H1 (cell line): ENCODE measurements around the gene CPPED1. TPM values are rescaled to one million over a fixed set of nuclear protein-coding genes. Genes with fewer than 3 reads are reported as not detected.

Experiments
- CTCF ChIA-PET: fragments of 300-600 bp; sonication (Branson Sonifier 250); formaldehyde crosslinking; loops from one replicate; lab custom pipeline; 2021; ENCODE audit not compliant: partially characterized antibody; lab: Charles Lee
- POLR2A ChIA-PET: fragments of 300-600 bp; sonication (Branson Sonifier 250); formaldehyde crosslinking; loops from one replicate; lab custom pipeline; 2021; ENCODE audit warnings: inconsistent platforms; ENCODE audit not compliant: partially characterized antibody; lab: Charles Lee
- DNase-seq, 2 experiments: peaks; one replicate each; pipeline versions ENCODE4 v3.0.0 to v3.0.0-alpha.2; 2010 to 2022; ENCODE audit warnings: low spot score in 2 of 2, low read depth in 1 of 2, mixed read lengths in 1 of 2
- FAIRE-seq: peaks from 2 replicates; lab custom pipeline; 2011; peaks lifted over from hg19 to GRCh38; lab: Jason Lieb, UNC
- H2AFZ ChIP-seq: 2 replicates; pipeline ENCODE4 v1.8.1; 2012; ENCODE audit warnings: low read length, inconsistent platforms
- H2AK5ac ChIP-seq: 2 replicates; pipeline ENCODE4 v1.6.1; 2013; ENCODE audit warnings: low read depth, low read length
- H2BK120ac ChIP-seq: replicated peaks from 2 replicates; pipeline ENCODE3; 2013; ENCODE audit warnings: low read depth, low read length, inconsistent platforms
- H2BK12ac ChIP-seq: 2 replicates; pipeline ENCODE4 v1.6.1; 2013; ENCODE audit warnings: low read depth, low read length
- H2BK15ac ChIP-seq: 2 replicates; pipeline ENCODE4 v1.6.1; 2013; ENCODE audit warnings: low read length
- H2BK20ac ChIP-seq: 2 replicates; pipeline ENCODE4 v1.6.1; 2013; ENCODE audit warnings: low read length
- H2BK5ac ChIP-seq: 2 replicates; pipeline ENCODE4 v1.6.1; 2013; ENCODE audit warnings: low read depth, low read length
- H3K14ac ChIP-seq: 2 replicates; pipeline ENCODE4 v1.6.1; 2013; ENCODE audit warnings: inconsistent platforms; ENCODE audit not compliant: insufficient read length
- H3K18ac ChIP-seq: 2 replicates; pipeline ENCODE4 v1.6.1; 2013; ENCODE audit warnings: low read length; ENCODE audit errors: extremely low read depth
- H3K23ac ChIP-seq: 2 replicates; pipeline ENCODE4 v1.6.1; 2013; ENCODE audit warnings: inconsistent platforms; ENCODE audit not compliant: insufficient read length
- H3K23me2 ChIP-seq: 2 replicates; pipeline ENCODE4 v1.6.1; 2013; ENCODE audit warnings: low read depth, low read length
- H3K27ac ChIP-seq: 2 replicates; pipeline ENCODE4 v1.6.1; 2011; ENCODE audit warnings: low read depth, low read length, inconsistent platforms
- H3K27me3 ChIP-seq, 4 experiments: replicated peaks in 1 of 4; 1 replicate in 1 of 4; 2 replicates in 3 of 4; pipeline versions ENCODE4 v1.6.1 to v1.8.1; 2011 to 2013; ENCODE audit warnings: low read length in 3 of 4, mild to moderate bottlenecking in 3 of 4, inconsistent platforms in 2 of 4, mixed read lengths in 2 of 4, moderate library complexity in 1 of 4; ENCODE audit not compliant: control insufficient read depth in 3 of 4, insufficient read depth in 3 of 4; ENCODE audit errors: extremely low read depth in 1 of 4
- H3K36me3 ChIP-seq, 4 experiments: 2 replicates each; pipeline versions ENCODE4 v1.6.1 to v1.8.1; 2011 to 2013; ENCODE audit warnings: mild to moderate bottlenecking in 4 of 4, low read length in 3 of 4, moderate library complexity in 2 of 4, control low read depth in 1 of 4, inconsistent platforms in 1 of 4; ENCODE audit not compliant: insufficient read depth in 4 of 4, control insufficient read depth in 2 of 4
- H3K4ac ChIP-seq: replicated peaks from 2 replicates; pipeline ENCODE3; 2013; ENCODE audit warnings: low read length, low read depth, mixed read lengths, inconsistent platforms; ENCODE audit not compliant: insufficient read length
- H3K4me1 ChIP-seq, 4 experiments: replicated peaks in 1 of 4; 1 replicate in 1 of 4; 2 replicates in 3 of 4; pipeline versions ENCODE4 v1.6.1 to v1.8.1; 2011 to 2013; ENCODE audit warnings: low read length in 3 of 4, inconsistent platforms in 2 of 4, mixed read lengths in 1 of 4; ENCODE audit not compliant: insufficient read depth in 4 of 4, control insufficient read depth in 3 of 4
- H3K4me2 ChIP-seq, 2 experiments: 2 replicates each; pipeline versions ENCODE4 v1.6.1 to v1.8.1; 2011 to 2013; ENCODE audit warnings: low read depth in 2 of 2, low read length in 2 of 2, control low read depth in 1 of 2, inconsistent platforms in 1 of 2, mild to moderate bottlenecking in 1 of 2; ENCODE audit not compliant: insufficient read depth in 1 of 2
- H3K4me3 ChIP-seq, 4 experiments: fragments of 200-600, 300-600 bp in 1 of 4; sonication (generic), shearing (Covaris generic), sonication (Bioruptor Twin) in 1 of 4; 2 replicates each; pipeline versions ENCODE4 v1.5.1 to v1.8.1; 2011 to 2016; ENCODE audit warnings: low read length in 4 of 4, low read depth in 3 of 4, control low read depth in 2 of 4, inconsistent platforms in 2 of 4, mild to moderate bottlenecking in 2 of 4, mixed read lengths in 1 of 4, moderate library complexity in 1 of 4; ENCODE audit not compliant: insufficient read depth in 2 of 4; ENCODE audit errors: extremely low read depth in 1 of 4
- H3K56ac ChIP-seq: replicated peaks from 2 replicates; pipeline ENCODE3; 2013; ENCODE audit warnings: low read depth, mild to moderate bottlenecking, mixed read lengths, low read length, inconsistent platforms; ENCODE audit not compliant: insufficient read length
- H3K79me1 ChIP-seq: 2 replicates; pipeline ENCODE4 v1.6.1; 2013; ENCODE audit warnings: low read depth, low read length, control low read depth
- H3K79me2 ChIP-seq, 2 experiments: 2 replicates each; pipeline versions ENCODE4 v1.6.1 to v1.8.1; 2012 to 2013; ENCODE audit warnings: low read length in 2 of 2, mild to moderate bottlenecking in 2 of 2, inconsistent platforms in 1 of 2; ENCODE audit not compliant: insufficient read depth in 2 of 2, control insufficient read depth in 1 of 2
- H3K9ac ChIP-seq, 4 experiments: replicated peaks in 1 of 4; 1 replicate in 1 of 4; 2 replicates in 3 of 4; pipeline versions ENCODE4 v1.6.1 to v1.8.1; 2011 to 2013; ENCODE audit warnings: low read depth in 3 of 4, low read length in 3 of 4, control low read depth in 2 of 4, mild to moderate bottlenecking in 2 of 4, moderate library complexity in 2 of 4, inconsistent platforms in 1 of 4; ENCODE audit errors: extremely low read depth in 1 of 4
- H3K9me3 ChIP-seq, 2 experiments: 2 replicates each; pipeline versions ENCODE4 v1.6.1 to v1.8.1; 2012 to 2013; ENCODE audit warnings: mild to moderate bottlenecking in 2 of 2, moderate library complexity in 2 of 2, control low read depth in 1 of 2, inconsistent platforms in 1 of 2, low read depth in 1 of 2, low read length in 1 of 2, mixed read lengths in 1 of 2; ENCODE audit not compliant: insufficient read depth in 2 of 2
- H4K20me1 ChIP-seq, 2 experiments: replicated peaks in 1 of 2; 2 replicates each; pipeline versions ENCODE3 to v1.8.1; 2011 to 2013; ENCODE audit warnings: inconsistent platforms in 2 of 2, low read length in 2 of 2, mild to moderate bottlenecking in 1 of 2; ENCODE audit not compliant: insufficient read depth in 2 of 2, control insufficient read depth in 1 of 2
- H4K5ac ChIP-seq: 2 replicates; pipeline ENCODE4 v1.6.1; 2013; ENCODE audit warnings: low read length, low read depth, mixed read lengths, inconsistent platforms; ENCODE audit not compliant: insufficient read length
- H4K8ac ChIP-seq: 2 replicates; pipeline ENCODE4 v1.8.0; 2013; ENCODE audit warnings: mild to moderate bottlenecking, moderate library complexity, low read length, inconsistent platforms; ENCODE audit not compliant: insufficient read depth; ENCODE audit errors: extremely low read depth
- H4K91ac ChIP-seq: replicated peaks from 2 replicates; pipeline ENCODE3; 2013; ENCODE audit warnings: low read length, mixed read lengths, inconsistent platforms; ENCODE audit not compliant: insufficient read length
- MAX ChIP-seq: IDR thresholded peaks from 2 replicates; pipeline ENCODE4 v1.6.1; 2012; ENCODE audit warnings: inconsistent platforms
- POU5F1 ChIP-seq: IDR thresholded peaks from 2 replicates; pipeline ENCODE4 v1.6.1; 2011; ENCODE audit warnings: low read depth, mild to moderate bottlenecking, low read length, moderate library complexity
- WGBS, 2 experiments: shearing (Covaris generic) in 1 of 2; methylation state at CpG; one replicate each; pipeline versions ENCODE4 v1.1.6 to v1.1.7; 2013 to 2015; ENCODE audit warnings: low lambda C conversion rate in 2 of 2, mixed read lengths in 2 of 2, inconsistent platforms in 1 of 2, low coverage in 1 of 2, missing lambda C conversion rate in 1 of 2; ENCODE audit not compliant: insufficient replicate concordance in 2 of 2, insufficient coverage in 1 of 2, insufficient read length in 1 of 2; ENCODE audit errors: extremely low coverage in 1 of 2, missing lambda C conversion rate in 1 of 2; 5-methylcytosine and 5-hydroxymethylcytosine counted together
- polyA plus RNA-seq, 7 experiments: library from polyadenylated mRNA; depleted of rRNA in 3 of 7; stranded (reverse) in 5 of 7; unstranded in 2 of 7; fragments of >200 nt in 5 of 7; fragments of 200-250 nt in 2 of 7; gene quantifications; 1 replicate in 5 of 7; 2 replicates in 1 of 7; 4 replicates in 1 of 7; pipeline versions ENCODE4 v1.2.1 to v1.2.3, GENCODE V29; 2011 to 2013; ENCODE audit warnings: missing spikeins in 2 of 7, mixed read lengths in 2 of 7
- total RNA-seq: library from RNA; stranded (reverse); fragmentation: NEBNext Ultra II Directional; extraction: Animal tissue kit (Norgen Biotek cat#: 25700); gene quantifications from 2 replicates; pipeline ENCODE4 v1.2.1, GENCODE V29; 2021

CPPED1 gene
- total and polyA plus RNA-seq, 2 of the 8 experiments (the other 6 are each of a cell fraction or from before 2014, with no cell fraction given), result 3.5 to 11.2 TPM

GRCh38 chr16:12611006-12611477, 192.6 kb downstream of the CPPED1 start:
- Histone ChIP-seq H3K14ac (no peak overlapping the region), H3K9ac (no peak overlapping the region), H2AFZ (no peak overlapping the region), H2BK120ac (no peak overlapping the region), H3K56ac (no peak overlapping the region), H3K18ac (no peak overlapping the region), H2AK5ac (no peak overlapping the region), H3K36me3 (no peaks in the 10 kb centered on the region; a peak in 1 of 8 replicates), H2BK5ac (no peak overlapping the region), H3K4ac (no peak overlapping the region), H3K79me2 (no peaks in the 10 kb centered on the region), H3K27ac (no peak overlapping the region), H3K4me2 (no peak overlapping the region), H3K4me1 (peaks cover 0 to 10% (median 4%) of the 10 kb centered on the region in 4 experiments; a peak in 4 of 7 replicates), H3K23ac (no peak overlapping the region), H4K5ac (no peak overlapping the region), H3K23me2 (no peaks in the 10 kb centered on the region), H4K91ac (no peak overlapping the region), H3K27me3 (no peaks in the 10 kb centered on the region), H2BK15ac (no peak overlapping the region)
- no peak for FAIRE-seq
- POLR2A ChIA-PET, result interaction anchor here (0.6 to 1.2 kb wide), 2 partner anchors 10 to 787 kb away, joined by 4 to 5 read pairs; no protein-coding TSS in a partner anchor
- 85% methylated on average over 4 of the region's 4 CpGs; no CpG with 5 or more reads in 1 of the 2 experiments for WGBS, 2 experiments
- TF ChIP-seq MAX (no peak), POU5F1 (no peak)
- TF ChIP-seq, all 59 proteins: peak for 0
- Histone ChIP-seq H2BK12ac (no peak overlapping the region), H2BK20ac (no peak overlapping the region), H3K79me1 (no peaks in the 10 kb centered on the region), H4K20me1 (no peaks in the 10 kb centered on the region), H4K8ac (no peak overlapping the region), H3K9me3 (no peaks in the 10 kb centered on the region), H3K4me3 (no peak overlapping the region)
- CTCF ChIA-PET, result interaction anchor here (0.7 kb wide), 1 partner anchor 20 kb away, joined by 3 read pairs; no protein-coding TSS in a partner anchor
- DNase-seq, result no peak
